GM04503 (cell line): ENCODE results near the gene SLC43A2.
"Not testable (repeated sequence)": the region's sequence is repeated elsewhere in the genome, so short reads cannot be mapped to it uniquely, and the experiment has no call there.

ENCODE experiments used
- DNase-seq: peaks from one replicate; pipeline ENCODE4 v3.0.0-alpha.2; 2012; ENCODE audit warnings: low read depth

The SLC43A2 gene

GRCh38 chr17:1535737-1536136 is 92.9 kb downstream of the SLC43A2 start:
- DNase-seq = no peak

- DNase-seq = no peak
Measured at GRCh38 chr17:1533661-1534325, 94.8 kb downstream of the SLC43A2 start.

GRCh38 chr17:1532836-1533602 is 95.6 kb downstream of the SLC43A2 start:
- no peak for DNase-seq

- DNase-seq = no peak
Measured at GRCh38 chr17:1529863-1530262, 98.8 kb downstream of the SLC43A2 start.

GRCh38 chr17:1526876-1527275 is 101.8 kb downstream of the SLC43A2 start:
- not testable (repeated sequence) for DNase-seq

GRCh38 chr17:1522626-1523025 is 106.0 kb downstream of the SLC43A2 start:
- no peak for DNase-seq

- DNase-seq = no peak
Measured at GRCh38 chr17:1521086-1521640, 107.5 kb downstream of the SLC43A2 start.

- DNase-seq = no peak
Measured at GRCh38 chr17:1519678-1520077, 109.0 kb downstream of the SLC43A2 start.
